ENCODE measurements around the gene LECT2.

DNA sequence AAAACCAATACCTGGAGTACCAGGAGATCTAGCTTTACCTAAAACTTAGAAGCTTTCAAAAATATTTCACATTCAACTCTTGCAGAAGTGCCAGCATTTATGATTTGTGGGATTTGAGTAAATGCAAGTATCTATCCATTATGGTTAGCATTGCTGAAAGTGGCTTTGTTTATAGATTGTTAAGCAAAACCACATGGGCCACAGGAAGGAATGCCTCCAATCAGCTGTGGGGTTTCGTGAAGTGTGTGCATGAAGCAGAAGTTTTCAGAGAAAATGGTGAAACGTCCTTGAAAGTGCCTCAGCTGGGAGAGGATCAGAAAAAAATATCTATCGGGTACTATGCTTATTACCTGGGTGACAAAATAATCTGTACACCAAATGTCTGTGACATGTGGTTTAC is 4.2 kb downstream of the LECT2 start:
- TF ChIP-seq, protein P1, sequence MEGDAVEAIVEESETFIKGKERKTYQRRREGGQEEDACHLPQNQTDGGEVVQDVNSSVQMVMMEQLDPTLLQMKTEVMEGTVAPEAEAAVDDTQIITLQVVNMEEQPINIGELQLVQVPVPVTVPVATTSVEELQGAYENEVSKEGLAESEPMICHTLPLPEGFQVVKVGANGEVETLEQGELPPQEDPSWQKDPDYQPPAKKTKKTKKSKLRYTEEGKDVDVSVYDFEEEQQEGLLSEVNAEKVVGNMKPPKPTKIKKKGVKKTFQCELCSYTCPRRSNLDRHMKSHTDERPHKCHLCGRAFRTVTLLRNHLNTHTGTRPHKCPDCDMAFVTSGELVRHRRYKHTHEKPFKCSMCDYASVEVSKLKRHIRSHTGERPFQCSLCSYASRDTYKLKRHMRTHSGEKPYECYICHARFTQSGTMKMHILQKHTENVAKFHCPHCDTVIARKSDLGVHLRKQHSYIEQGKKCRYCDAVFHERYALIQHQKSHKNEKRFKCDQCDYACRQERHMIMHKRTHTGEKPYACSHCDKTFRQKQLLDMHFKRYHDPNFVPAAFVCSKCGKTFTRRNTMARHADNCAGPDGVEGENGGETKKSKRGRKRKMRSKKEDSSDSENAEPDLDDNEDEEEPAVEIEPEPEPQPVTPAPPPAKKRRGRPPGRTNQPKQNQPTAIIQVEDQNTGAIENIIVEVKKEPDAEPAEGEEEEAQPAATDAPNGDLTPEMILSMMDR (conservative IDR thresholded peaks at IDR 0.05; ENCODE audit: low read depth, low read length), result no peak
- TF ChIP-seq EZH2 (IDR thresholded peaks at IDR 0.05; ENCODE audit: low read length, unreplicated experiment), result no peak

All from PC-3 (cell line).